ENCODE measurements around the gene SMAP1.

- no peak for TF ChIP-seq CTCF (IDR thresholded peaks at IDR 0.05; ENCODE audit: low read depth, low read length)
- no peak for TF ChIP-seq MAX (IDR thresholded peaks at IDR 0.05; ENCODE audit: low read depth, low read length)
- no peak for TF ChIP-seq MYC (IDR thresholded peaks at IDR 0.05; ENCODE audit: low read depth, low read length)
- TF ChIP-seq POLR2A (IDR thresholded peaks at IDR 0.05; ENCODE audit: extremely low read depth, insufficient read length) = no peak
Measured at GRCh38 chr6:70863343-70863742, 195.7 kb downstream of the SMAP1 start.

All from NB4 (cell line).